KMS-11 (cell line): ENCODE results near the gene FBXO17.
"Not testable (repeated sequence)": the region's sequence is repeated elsewhere in the genome, so short reads cannot be mapped to it uniquely, and the experiment has no call there.

Experiments
- H2AFZ ChIP-seq: fragments of 200-600 bp; sonication (generic); 2 replicates; pipeline ENCODE4 v1.6.1; 2016; ENCODE audit warnings: antibody characterized with exemption, mixed run types, low read depth
- H3K27ac ChIP-seq: fragments of 200-600 bp; sonication (generic); 2 replicates; pipeline ENCODE4 v1.6.1; 2016; ENCODE audit warnings: mild to moderate bottlenecking, mixed run types
- H3K27me3 ChIP-seq: fragments of 200-600 bp; sonication (generic); 2 replicates; pipeline ENCODE4 v1.6.1; 2017; ENCODE audit warnings: mild to moderate bottlenecking, low read depth, mixed run types, moderate library complexity; ENCODE audit not compliant: insufficient read depth
- H3K36me3 ChIP-seq: fragments of 200-600 bp; sonication (generic); 2 replicates; pipeline ENCODE4 v1.6.1; 2017; ENCODE audit warnings: mild to moderate bottlenecking, mixed run types; ENCODE audit not compliant: insufficient read depth
- H3K4me1 ChIP-seq: fragments of 200-600 bp; sonication (generic); 2 replicates; pipeline ENCODE4 v1.6.1; 2016; ENCODE audit warnings: mild to moderate bottlenecking, low read depth, mixed run types; ENCODE audit not compliant: poor library complexity, severe bottlenecking
- H3K4me2 ChIP-seq: fragments of 200-600 bp; sonication (generic); 2 replicates; pipeline ENCODE4 v1.7.0; 2016; ENCODE audit warnings: mild to moderate bottlenecking, mixed run types
- H3K4me3 ChIP-seq: fragments of 200-600 bp; sonication (generic); IDR thresholded peaks from 2 replicates; pipeline ENCODE4 v1.6.1; 2017; ENCODE audit warnings: low read depth, low read length, mixed read lengths; ENCODE audit not compliant: insufficient read depth
- H3K79me2 ChIP-seq: fragments of 200-600 bp; sonication (generic); 2 replicates; pipeline ENCODE4 v1.6.1; 2016; ENCODE audit warnings: low read depth, mixed run types; ENCODE audit not compliant: insufficient read depth
- H3K9ac ChIP-seq: fragments of 200-600 bp; sonication (generic); 2 replicates; pipeline ENCODE4 v1.6.1; 2016; ENCODE audit warnings: mild to moderate bottlenecking, mixed run types
- H4K20me1 ChIP-seq: fragments of 200-600 bp; sonication (generic); 2 replicates; pipeline ENCODE4 v1.6.1; 2016; ENCODE audit warnings: mild to moderate bottlenecking, mixed run types; ENCODE audit not compliant: insufficient read depth
- CTCF ChIP-seq: fragments of 200-600 bp; sonication (generic); conservative IDR thresholded peaks from 2 replicates; pipeline ENCODE4 v1.6.1; 2017; ENCODE audit warnings: low read depth, mild to moderate bottlenecking, antibody characterized with exemption, low read length, moderate library complexity, mixed read lengths

The FBXO17 gene

GRCh38 chr19:39007096-39007495 is 31.6 kb upstream of the FBXO17 start:
- Histone ChIP-seq H4K20me1 (no peaks in the 10 kb centered on the region), H3K36me3 (no peaks in the 10 kb centered on the region), H3K27me3 (no peaks in the 10 kb centered on the region), H3K27ac (peak overlapping the region; percentile 59; the same call in 1 of the 2 replicates), H3K4me1 (peaks cover 26% of the 10 kb centered on the region), H3K79me2 (no peaks in the 10 kb centered on the region), H3K9ac (no peak overlapping the region; the same call in 1 of the 2 replicates), H3K4me2 (peak overlapping the region; percentile 53; the same call in 1 of the 2 replicates), H2AFZ (peak overlapping the region; percentile 45; the same call in 1 of the 2 replicates), H3K4me3 (no peak overlapping the region)
- TF ChIP-seq CTCF = no peak

- no peak for TF ChIP-seq CTCF
- Histone ChIP-seq H2AFZ (no peak overlapping the region), H3K27me3 (no peaks in the 10 kb centered on the region), H3K36me3 (no peaks in the 10 kb centered on the region), H3K4me3 (no peak overlapping the region), H3K4me1 (peaks cover 26% of the 10 kb centered on the region), H3K27ac (no peak overlapping the region), H3K79me2 (no peaks in the 10 kb centered on the region), H3K9ac (no peak overlapping the region), H4K20me1 (no peaks in the 10 kb centered on the region), H3K4me2 (no peak overlapping the region)
Measured at GRCh38 chr19:39004403-39004802, 28.9 kb upstream of the FBXO17 start.

- H3K27me3 ChIP-seq = no peaks in the 10 kb centered on the region
- no peak overlapping the region for H3K9ac ChIP-seq
Measured at GRCh38 chr19:39003796-39004195, 28.3 kb upstream of the FBXO17 start.

GRCh38 chr19:39003188-39003587 is 27.6 kb upstream of the FBXO17 start:
- Histone ChIP-seq H3K4me2 (no peak overlapping the region), H3K4me1 (peaks cover 26% of the 10 kb centered on the region), H3K9ac (no peak overlapping the region), H3K79me2 (no peaks in the 10 kb centered on the region), H2AFZ (no peak overlapping the region), H3K27me3 (no peaks in the 10 kb centered on the region), H4K20me1 (no peaks in the 10 kb centered on the region), H3K36me3 (no peaks in the 10 kb centered on the region), H3K4me3 (no peak overlapping the region), H3K27ac (no peak overlapping the region)
- no peak for TF ChIP-seq CTCF

More at GRCh38 chr19:39003796-39004195, 28.3 kb upstream of the FBXO17 start:
- Histone ChIP-seq H4K20me1 (no peaks in the 10 kb centered on the region), H3K27ac (no peak overlapping the region), H2AFZ (no peak overlapping the region), H3K4me1 (peaks cover 26% of the 10 kb centered on the region), H3K36me3 (no peaks in the 10 kb centered on the region), H3K4me3 (no peak overlapping the region), H3K79me2 (no peaks in the 10 kb centered on the region), H3K4me2 (no peak overlapping the region)
- no peak for TF ChIP-seq CTCF

- no peaks in the 10 kb centered on the region for H3K27me3 ChIP-seq
- no peaks in the 10 kb centered on the region for H3K36me3 ChIP-seq
- no peak for TF ChIP-seq CTCF
- no peak overlapping the region for H2AFZ ChIP-seq
- no peak overlapping the region for H3K9ac ChIP-seq
- H4K20me1 ChIP-seq = no peaks in the 10 kb centered on the region
- H3K4me2 ChIP-seq = no peak overlapping the region
- H3K4me3 ChIP-seq = no peak overlapping the region
- no peaks in the 10 kb centered on the region for H3K79me2 ChIP-seq
- H3K27ac ChIP-seq = no peak overlapping the region
- H3K4me1 ChIP-seq = peaks cover 8% of the 10 kb centered on the region
Measured at GRCh38 chr19:39001041-39001440, 25.5 kb upstream of the FBXO17 start.

GRCh38 chr19:38997576-38997975 is 22.0 kb upstream of the FBXO17 start:
- H3K4me1 ChIP-seq, H4K20me1 ChIP-seq, H3K36me3 ChIP-seq, H3K4me2 ChIP-seq, H3K79me2 ChIP-seq, H3K4me3 ChIP-seq, H3K27me3 ChIP-seq, H3K9ac ChIP-seq, H2AFZ ChIP-seq, H3K27ac ChIP-seq: not testable (repeated sequence)
